ENCODE results near the gene MAPK4. TPM values are rescaled to one million over a fixed set of nuclear protein-coding genes. Genes with fewer than 3 reads are reported as not detected.

Gene MAPK4
- total RNA-seq, 1 donor from 2014 or later: not detected

GRCh38 chr18:50682852-50683251 lies 123.0 kb downstream of the MAPK4 start:
- DNase-seq: no peak
- Mint-ChIP-seq H3K36me3 (ENCODE audit: low read depth) (no peaks in the 10 kb centered on the region), H3K27ac (no peak overlapping the region), H3K9me3 (no peaks in the 10 kb centered on the region), H3K4me1 (no peaks in the 10 kb centered on the region), H3K27me3 (peaks cover 7% of the 10 kb centered on the region), H3K4me3 (no peak overlapping the region)
- no peak for ATAC-seq (ENCODE audit: low read depth)
- CTCF ChIA-PET: no interaction called here
- intact Hi-C loops (cut with micrococcal nuclease): no loop called here
- POLR2A ChIA-PET: no interaction called here
- TF ChIP-seq, protein P1, sequence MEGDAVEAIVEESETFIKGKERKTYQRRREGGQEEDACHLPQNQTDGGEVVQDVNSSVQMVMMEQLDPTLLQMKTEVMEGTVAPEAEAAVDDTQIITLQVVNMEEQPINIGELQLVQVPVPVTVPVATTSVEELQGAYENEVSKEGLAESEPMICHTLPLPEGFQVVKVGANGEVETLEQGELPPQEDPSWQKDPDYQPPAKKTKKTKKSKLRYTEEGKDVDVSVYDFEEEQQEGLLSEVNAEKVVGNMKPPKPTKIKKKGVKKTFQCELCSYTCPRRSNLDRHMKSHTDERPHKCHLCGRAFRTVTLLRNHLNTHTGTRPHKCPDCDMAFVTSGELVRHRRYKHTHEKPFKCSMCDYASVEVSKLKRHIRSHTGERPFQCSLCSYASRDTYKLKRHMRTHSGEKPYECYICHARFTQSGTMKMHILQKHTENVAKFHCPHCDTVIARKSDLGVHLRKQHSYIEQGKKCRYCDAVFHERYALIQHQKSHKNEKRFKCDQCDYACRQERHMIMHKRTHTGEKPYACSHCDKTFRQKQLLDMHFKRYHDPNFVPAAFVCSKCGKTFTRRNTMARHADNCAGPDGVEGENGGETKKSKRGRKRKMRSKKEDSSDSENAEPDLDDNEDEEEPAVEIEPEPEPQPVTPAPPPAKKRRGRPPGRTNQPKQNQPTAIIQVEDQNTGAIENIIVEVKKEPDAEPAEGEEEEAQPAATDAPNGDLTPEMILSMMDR (IDR thresholded peaks at IDR 0.05): no peak

GRCh38 chr18:50686409-50686808 lies 126.5 kb downstream of the MAPK4 start:
- H3K4me3 Mint-ChIP-seq: no peak overlapping the region
- ATAC-seq (ENCODE audit: low read depth): no peak
- H3K27ac Mint-ChIP-seq: no peak overlapping the region
- TF ChIP-seq, protein P1 (IDR thresholded peaks at IDR 0.05): no peak
- intact Hi-C loops (cut with micrococcal nuclease): no loop called here
- peaks cover 7% of the 10 kb centered on the region for H3K27me3 Mint-ChIP-seq
- no peaks in the 10 kb centered on the region for H3K36me3 Mint-ChIP-seq (ENCODE audit: low read depth)
- H3K4me1 Mint-ChIP-seq: no peaks in the 10 kb centered on the region
- no peaks in the 10 kb centered on the region for H3K9me3 Mint-ChIP-seq
- no peak for DNase-seq
- ChIA-PET CTCF (no interaction called here), POLR2A (no interaction called here)

DNA sequence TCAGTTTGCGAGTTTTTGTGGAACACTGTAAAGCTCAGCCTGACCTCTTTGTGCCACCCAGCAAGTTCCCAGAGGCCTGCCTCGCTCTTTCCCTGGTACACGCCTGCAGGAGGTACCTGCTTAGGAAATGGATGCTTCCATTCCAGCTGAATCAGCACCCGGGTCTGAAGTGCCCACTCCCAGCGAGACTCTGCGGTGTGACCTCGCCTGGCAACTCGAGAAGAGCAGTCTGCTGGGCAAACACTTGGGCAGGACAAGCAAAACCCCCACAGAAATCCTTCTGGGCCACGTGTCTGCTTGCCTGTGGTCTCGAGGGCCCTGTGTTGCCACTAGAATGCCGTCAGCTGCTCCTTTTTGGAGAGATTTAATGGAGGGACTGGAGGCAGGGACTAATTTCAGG lies 127.6 kb downstream of the MAPK4 start:
- Mint-ChIP-seq H3K4me1 (no peaks in the 10 kb centered on the region), H3K4me3 (no peak overlapping the region), H3K36me3 (ENCODE audit: low read depth) (no peaks in the 10 kb centered on the region), H3K9me3 (no peaks in the 10 kb centered on the region), H3K27ac (no peak overlapping the region), H3K27me3 (peaks cover 7% of the 10 kb centered on the region)
- DNase-seq: no peak
- ChIA-PET CTCF (interaction anchor here (0.6 kb wide), 1 partner anchor 15 kb away, joined by 4 read pairs; no protein-coding TSS in a partner anchor), POLR2A (no interaction called here)
- no peak for ATAC-seq (ENCODE audit: low read depth)
- intact Hi-C loops (cut with micrococcal nuclease): no loop called here
- TF ChIP-seq, protein P1 (IDR thresholded peaks at IDR 0.05): no peak

GRCh38 chr18:50689578-50689977 lies 129.7 kb downstream of the MAPK4 start:
- ChIA-PET CTCF (no interaction called here), POLR2A (no interaction called here)
- TF ChIP-seq, protein P1 (IDR thresholded peaks at IDR 0.05): no peak
- intact Hi-C loops (cut with micrococcal nuclease): no loop called here
- Mint-ChIP-seq H3K27ac (no peak overlapping the region), H3K4me3 (no peak overlapping the region), H3K36me3 (ENCODE audit: low read depth) (no peaks in the 10 kb centered on the region), H3K4me1 (no peaks in the 10 kb centered on the region), H3K27me3 (peaks cover 2% of the 10 kb centered on the region), H3K9me3 (no peaks in the 10 kb centered on the region)
- ATAC-seq (ENCODE audit: low read depth): no peak
- DNase-seq: no peak

- H3K27ac Mint-ChIP-seq: no peak overlapping the region
- ChIA-PET POLR2A (no interaction called here), CTCF (no interaction called here)
- TF ChIP-seq, protein P1 (IDR thresholded peaks at IDR 0.05): no peak
- no peak overlapping the region for H3K4me3 Mint-ChIP-seq
- intact Hi-C loops (cut with micrococcal nuclease): no loop called here
- no peak for DNase-seq
- peaks cover 13% of the 10 kb centered on the region for H3K4me1 Mint-ChIP-seq
- no peaks in the 10 kb centered on the region for H3K36me3 Mint-ChIP-seq (ENCODE audit: low read depth)
- H3K9me3 Mint-ChIP-seq: no peaks in the 10 kb centered on the region
- no peaks in the 10 kb centered on the region for H3K27me3 Mint-ChIP-seq
- ATAC-seq (ENCODE audit: low read depth): no peak
These were observed 134.3 kb downstream of the MAPK4 start for GRCh38 chr18:50694147-50694546.
